HCT116 (cell line): ENCODE results near the gene GLP2R. TPM values are rescaled to one million over a fixed set of nuclear protein-coding genes. Genes with fewer than 3 reads are reported as not detected.

Source experiments
- ATAC-seq: fragments of 200-7000 bp; cut with Tn5 transposase; 2 replicates; pipeline ENCODE4 v1.9.1; 2020; ENCODE audit warnings: mild to moderate bottlenecking, moderate library complexity
- BruUV-seq: library from RNA; stranded (reverse); fragments of 400-500 nt; replicated peaks from 2 replicates; lab custom pipeline; 2021; lab: Mats Ljungman, UMichigan
- CTCF ChIA-PET: fragments of 300-600 bp; sonication (Branson Sonifier 250); formaldehyde crosslinking; loops from one replicate; lab custom pipeline; 2021; ENCODE audit warnings: antibody characterized with exemption; lab: Charles Lee
- POLR2A ChIA-PET: fragments of 300-600, 350-600 bp; sonication (Branson Sonifier 250); formaldehyde crosslinking; loops from one replicate; lab custom pipeline; 2021; ENCODE audit warnings: antibody characterized with exemption; lab: Charles Lee
- RAD21 ChIA-PET, 2 experiments: fragments of 300-600 bp; sonication (Branson Sonifier 250); formaldehyde crosslinking; loops; one replicate each; lab custom pipeline; 2023; ENCODE audit warnings: low total read pairs in 2 of 2; ENCODE audit not compliant: uncharacterized antibody in 2 of 2, unreplicated experiment in 2 of 2, low non-redundant PET in 1 of 2; lab: Charles Lee
- DNase-seq: peaks from one replicate; pipeline ENCODE4 v3.0.0-alpha.2; 2010; ENCODE audit warnings: low read depth, low spot score
- H2AFZ ChIP-seq: fragments of 200-600 bp; shearing (Covaris generic), sonication (generic); 2 replicates; pipeline ENCODE4 v1.6.1; 2017; ENCODE audit warnings: low read depth, mixed run types, mixed read lengths, antibody characterized with exemption, low read length; ENCODE audit not compliant: poor library complexity, severe bottlenecking
- H3K27ac ChIP-seq: 2 replicates; pipeline ENCODE4 v1.5.1; 2012; ENCODE audit warnings: low read depth, low read length
- H3K27me3 ChIP-seq: fragments of 200-600 bp; sonication (generic); 2 replicates; pipeline ENCODE4 v1.6.1; 2016; ENCODE audit warnings: mixed run types, low read length, mixed read lengths; ENCODE audit not compliant: insufficient read depth
- H3K36me3 ChIP-seq, 2 experiments: fragments of 200-500 bp in 1 of 2; fragments of 200-600 bp in 1 of 2; sonication (Bioruptor generic) in 1 of 2; sonication (generic) in 1 of 2; 2 replicates each; pipeline versions ENCODE4 v1.5.1 to v1.6.1; 2014 to 2016; ENCODE audit warnings: low read length in 2 of 2, inconsistent platforms in 1 of 2, mixed read lengths in 1 of 2, mixed run types in 1 of 2; ENCODE audit not compliant: insufficient read depth in 2 of 2, control insufficient read depth in 1 of 2
- H3K4me1 ChIP-seq, 2 experiments: fragments of 200-600 bp in 1 of 2; sonication (generic) in 1 of 2; 2 replicates each; pipeline versions ENCODE4 v1.5.1 to v1.6.1; 2012 to 2017; ENCODE audit warnings: low read length in 2 of 2, inconsistent platforms in 1 of 2, mild to moderate bottlenecking in 1 of 2, mixed read lengths in 1 of 2, mixed run types in 1 of 2, moderate library complexity in 1 of 2; ENCODE audit not compliant: insufficient read depth in 2 of 2, control insufficient read depth in 1 of 2
- H3K4me2 ChIP-seq: fragments of 200-600 bp; sonication (generic); 2 replicates; pipeline ENCODE4 v1.6.1; 2017; ENCODE audit warnings: mixed run types, low read length, mixed read lengths
- H3K4me3 ChIP-seq, 2 experiments: fragments of 200-600 bp in 1 of 2; sonication (generic) in 1 of 2; replicated peaks in 1 of 2; 2 replicates each; pipeline ENCODE4 v1.5.1; 2011 to 2016; ENCODE audit warnings: low read length in 2 of 2, control low read depth in 1 of 2, low read depth in 1 of 2, mild to moderate bottlenecking in 1 of 2, mixed read lengths in 1 of 2, mixed run types in 1 of 2
- H3K79me2 ChIP-seq: fragments of 200-600 bp; sonication (generic); 2 replicates; pipeline ENCODE4 v1.6.1; 2017; ENCODE audit warnings: mild to moderate bottlenecking, mixed run types, low read length, moderate library complexity, mixed read lengths; ENCODE audit not compliant: insufficient read depth
- H3K9ac ChIP-seq: fragments of 200-600 bp; sonication (generic); 2 replicates; pipeline ENCODE4 v1.6.1; 2016; ENCODE audit warnings: low read length, mixed read lengths
- H3K9me2 ChIP-seq: fragments of 200-600 bp; sonication (generic), shearing (Covaris generic); 2 replicates; pipeline ENCODE4 v1.6.1; 2017; ENCODE audit warnings: mixed run types, mild to moderate bottlenecking, moderate library complexity; ENCODE audit not compliant: insufficient read depth
- H3K9me3 ChIP-seq, 2 experiments: fragments of 200-500 bp in 1 of 2; fragments of 200-600 bp in 1 of 2; sonication (Bioruptor generic) in 1 of 2; sonication (generic) in 1 of 2; 2 replicates each; pipeline ENCODE4 v1.6.1; 2014 to 2017; ENCODE audit warnings: low read length in 2 of 2, mixed read lengths in 2 of 2, inconsistent platforms in 1 of 2, low read depth in 1 of 2, mild to moderate bottlenecking in 1 of 2, mixed run types in 1 of 2, moderate library complexity in 1 of 2; ENCODE audit not compliant: control insufficient read depth in 1 of 2, insufficient read depth in 1 of 2
- H4K20me1 ChIP-seq: fragments of 200-600 bp; sonication (generic), shearing (Covaris generic); 2 replicates; pipeline ENCODE4 v1.6.1; 2017; ENCODE audit warnings: mixed run types, mild to moderate bottlenecking, moderate library complexity; ENCODE audit not compliant: insufficient read depth
- CTCF ChIP-seq, 3 experiments: fragments of 200-600 bp in 1 of 3; sonication (generic) in 1 of 3; IDR thresholded peaks in 2 of 3; conservative IDR thresholded peaks in 1 of 3; 2 replicates each; pipeline ENCODE4 v1.5.1; 2012 to 2017; ENCODE audit warnings: low read depth in 2 of 3, low read length in 2 of 3, antibody characterized with exemption in 1 of 3, borderline replicate concordance in 1 of 3, control low read depth in 1 of 3, mild to moderate bottlenecking in 1 of 3, mixed read lengths in 1 of 3, mixed run types in 1 of 3, moderate library complexity in 1 of 3; ENCODE audit not compliant: insufficient read depth in 1 of 3
- EGR1 ChIP-seq: IDR thresholded peaks from 2 replicates; pipeline ENCODE4 v1.6.1; 2012; ENCODE audit warnings: low read depth
- EZH2 ChIP-seq: fragments of 200-600 bp; sonication (generic); IDR thresholded peaks from 2 replicates; pipeline ENCODE4 v1.6.1; 2017; ENCODE audit warnings: antibody characterized with exemption, mixed run types
- MAX ChIP-seq: IDR thresholded peaks from 2 replicates; pipeline ENCODE4 v1.6.1; 2012
- POLR2A ChIP-seq: IDR thresholded peaks from 2 replicates; pipeline ENCODE4 v1.7.0; 2011; ENCODE audit warnings: borderline replicate concordance; ENCODE audit not compliant: insufficient read depth, insufficient read length; ENCODE audit errors: extremely low read depth
- RAD21 ChIP-seq: IDR thresholded peaks from 2 replicates; pipeline ENCODE4 v1.6.1; 2012; ENCODE audit warnings: low read depth, mild to moderate bottlenecking
- SP1 ChIP-seq: IDR thresholded peaks from 2 replicates; pipeline ENCODE4 v1.6.1; 2012; ENCODE audit warnings: low read depth
- SRF ChIP-seq: IDR thresholded peaks from 2 replicates; pipeline ENCODE4 v1.6.1; 2012; ENCODE audit warnings: low read depth
- TCF7L2 ChIP-seq: IDR thresholded peaks from 2 replicates; pipeline ENCODE4 v1.7.0; 2011; ENCODE audit warnings: borderline replicate concordance, inconsistent platforms; ENCODE audit not compliant: insufficient read depth, insufficient read length; ENCODE audit errors: extremely low read depth
- ZBTB33 ChIP-seq: IDR thresholded peaks from 2 replicates; pipeline ENCODE4 v1.6.1; 2011; ENCODE audit warnings: mild to moderate bottlenecking, low read length, moderate library complexity; ENCODE audit not compliant: insufficient replicate concordance; ENCODE audit errors: extremely low read depth
- ZFX ChIP-seq: fragments of 450-650 bp; IDR thresholded peaks from 2 replicates; pipeline ENCODE4 v1.6.1; 2017
- intact Hi-C: fragments of 100-400 bp; cut with micrococcal nuclease; formaldehyde crosslinking; loops from 2 replicates; pipeline ENCODE4 v1.10.0; 2022
- total RNA-seq: library from RNA; stranded (reverse); gene quantifications from one replicate; pipeline ENCODE4 v1.2.1, GENCODE V29; 2021; ENCODE audit not compliant: unreplicated experiment

Gene GLP2R
- total RNA-seq, 1 experiment from 2014 or later, result not detected

GRCh38 chr17:9907131-9907530 lies 81.4 kb downstream of the GLP2R start:
- BruUV-seq, result no TSS peak
- Histone ChIP-seq H3K27me3 (no peaks in the 10 kb centered on the region), H3K27ac (no peak overlapping the region), H2AFZ (no peak overlapping the region), H3K9ac (no peak overlapping the region), H3K36me3 (no peaks in the 10 kb centered on the region), H3K9me2 (no peaks in the 10 kb centered on the region), H3K4me3 (no peak overlapping the region), H3K79me2 (no peaks in the 10 kb centered on the region), H4K20me1 (no peaks in the 10 kb centered on the region), H3K9me3 (no peaks in the 10 kb centered on the region), H3K4me1 (no peaks in the 10 kb centered on the region), H3K4me2 (no peak overlapping the region)
- DNase-seq (no peak), ATAC-seq (no peak)
- ChIA-PET POLR2A (no interaction called here), RAD21 (no interaction called here), CTCF (no interaction called here)
- intact Hi-C loops, result no loop called here
- TF ChIP-seq SRF (no peak), TCF7L2 (no peak), MAX (no peak), EGR1 (no peak), POLR2A (no peak), ZFX (no peak), CTCF (IDR thresholded peaks at IDR 0.05 in 2 of 3, conservative IDR thresholded peaks at IDR 0.05 in 1 of 3; ENCODE audit: borderline replicate concordance in 1 of 3, insufficient read depth in 1 of 3, low read depth in 2 of 3, low read length in 2 of 3) (no peak), RAD21 (no peak), ZBTB33 (no peak), SP1 (no peak), EZH2 (no peak)
